Measurements from ENCODE around the gene TUBB6. TPM values are rescaled to one million over a fixed set of nuclear protein-coding genes. Genes with fewer than 3 reads are reported as not detected.

The TUBB6 gene
- total and polyA plus RNA-seq, 2 donors, result 310 to 441 TPM

DNA sequence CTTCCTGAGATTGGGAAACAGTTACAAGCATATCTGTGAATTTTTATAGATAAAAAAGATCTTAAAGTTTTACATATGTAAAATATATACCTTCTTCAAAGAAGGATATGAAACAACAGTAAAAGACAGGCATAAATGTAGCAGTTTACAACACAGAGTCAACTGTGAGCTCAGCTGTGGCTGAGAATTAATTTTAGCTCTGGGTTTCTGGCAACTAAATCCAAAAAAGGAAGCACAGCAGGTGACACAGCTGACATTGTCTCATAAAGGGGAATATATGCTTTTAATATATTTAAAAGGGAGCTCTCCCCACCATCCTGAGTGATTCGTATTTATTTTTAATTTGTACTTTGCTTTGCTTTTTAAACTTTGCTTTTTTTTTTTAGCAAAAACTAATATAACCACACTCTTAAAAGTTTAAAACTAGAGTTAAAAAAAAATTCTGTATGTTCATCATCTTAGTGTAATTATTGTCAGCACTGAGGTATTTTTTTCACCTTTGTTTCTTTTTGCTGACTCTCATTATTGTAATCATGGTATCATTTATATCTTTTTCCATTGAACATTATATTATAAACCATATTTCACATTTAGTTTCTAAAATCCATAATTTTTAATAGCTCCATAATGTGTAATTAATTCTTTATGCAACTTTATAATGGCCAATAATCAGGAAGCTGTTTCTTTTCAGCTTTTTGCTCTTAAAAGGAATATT lies 6.7 kb downstream of the TUBB6 start:
- 67% methylated on average over 1 of the region's 1 CpG for WGBS
- Histone ChIP-seq H3K27ac (ENCODE audit: low read depth) (no peak overlapping the region), H3K4me1 (ENCODE audit: insufficient read depth) (peaks cover 5% of the 10 kb centered on the region)

GRCh38 chr18:12315490-12315889 lies 7.4 kb downstream of the TUBB6 start:
- DNase-seq (ENCODE audit: extremely low spot score), result no peak
- peaks cover 4% of the 10 kb centered on the region for H3K36me3 ChIP-seq (ENCODE audit: insufficient read depth)
- 53% methylated on average over 10 of the region's 10 CpGs for WGBS
- H3K4me1 ChIP-seq (ENCODE audit: insufficient read depth), result peaks cover 5% of the 10 kb centered on the region
- no peak overlapping the region for H3K27ac ChIP-seq (ENCODE audit: low read depth)
- no peak overlapping the region for H3K4me3 ChIP-seq (ENCODE audit: low read depth, low read length)

More for the DNA sequence above, 6.7 kb downstream of the TUBB6 start:
- no peak for DNase-seq (ENCODE audit: extremely low spot score)
- H3K36me3 ChIP-seq (ENCODE audit: insufficient read depth), result peaks cover 4% of the 10 kb centered on the region
- H3K4me3 ChIP-seq (ENCODE audit: low read depth, low read length), result no peak overlapping the region

- Histone ChIP-seq H3K36me3 (ENCODE audit: insufficient read depth) (peaks cover 4% of the 10 kb centered on the region), H3K4me3 (ENCODE audit: low read depth, low read length) (no peak overlapping the region), H3K4me1 (ENCODE audit: insufficient read depth) (peaks cover 3% of the 10 kb centered on the region), H3K27ac (ENCODE audit: low read depth) (no peak overlapping the region)
- 32% methylated on average over 5 of the region's 5 CpGs for whole genome bisulfite sequencing
- no peak for DNase-seq (ENCODE audit: extremely low spot score)
Observed at GRCh38 chr18:12315911-12316310, 7.9 kb downstream of the TUBB6 start.

DNA sequence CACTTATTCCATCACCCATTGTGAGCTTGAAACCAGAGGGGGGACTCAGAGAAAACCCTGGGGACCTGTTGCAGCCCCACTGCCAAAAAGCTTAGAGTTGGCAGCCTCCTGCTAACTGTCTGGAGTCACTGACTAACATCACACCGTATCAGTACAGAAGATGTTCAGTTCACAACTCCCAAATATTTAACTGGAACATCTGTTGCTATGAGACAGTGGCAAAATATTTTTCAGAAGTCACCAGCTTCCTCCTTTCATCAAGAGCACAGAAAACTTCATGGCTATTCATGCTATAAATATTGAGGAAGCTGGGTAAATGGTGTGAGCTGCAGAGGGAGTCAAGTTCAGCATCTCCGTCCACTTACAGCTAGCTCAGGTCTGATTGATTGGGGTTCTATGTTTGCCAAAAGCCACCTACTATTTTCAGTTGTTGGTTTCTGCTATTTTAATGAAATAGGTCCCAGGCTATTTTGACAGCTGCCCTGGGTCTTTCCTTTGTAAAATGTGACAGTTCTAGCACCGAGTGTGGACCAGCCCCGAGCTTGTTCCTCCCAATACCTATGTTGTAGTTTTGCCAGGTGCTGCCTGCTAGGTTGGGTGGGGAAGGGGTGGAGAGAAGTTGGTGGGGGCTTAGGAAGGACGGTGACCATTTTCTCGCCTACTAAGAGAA lies 9.8 kb downstream of the TUBB6 start:
- Histone ChIP-seq H3K36me3 (ENCODE audit: insufficient read depth) (peaks cover 4% of the 10 kb centered on the region), H3K27ac (ENCODE audit: low read depth) (no peak overlapping the region), H3K4me1 (ENCODE audit: insufficient read depth) (peaks cover 3% of the 10 kb centered on the region), H3K4me3 (ENCODE audit: low read depth, low read length) (no peak overlapping the region)
- WGBS, result 36% methylated on average over 6 of the region's 6 CpGs
- DNase-seq (ENCODE audit: extremely low spot score), result no peak

DNA sequence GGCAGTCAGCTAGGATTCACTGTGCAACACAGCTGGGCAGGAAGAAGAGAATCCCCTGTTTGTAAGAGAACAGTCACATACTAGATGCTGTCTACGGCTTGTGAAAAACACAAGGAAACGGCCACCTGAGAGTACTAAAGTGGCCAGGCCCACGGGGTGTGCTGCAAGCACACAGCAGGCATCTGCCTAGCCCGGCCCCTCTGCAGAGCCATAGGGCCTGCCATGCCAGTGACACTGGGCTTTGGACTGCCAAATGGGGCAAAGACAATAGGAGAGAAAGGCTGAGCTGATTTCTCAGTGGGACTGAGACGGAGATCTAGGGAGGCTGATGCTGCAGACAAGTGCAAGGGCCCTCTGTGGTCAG lies 10.3 kb downstream of the TUBB6 start:
- H3K36me3 ChIP-seq (ENCODE audit: insufficient read depth), result peaks cover 4% of the 10 kb centered on the region
- H3K4me1 ChIP-seq (ENCODE audit: insufficient read depth), result peaks cover 3% of the 10 kb centered on the region
- H3K27ac ChIP-seq (ENCODE audit: low read depth), result no peak overlapping the region
- DNase-seq (ENCODE audit: extremely low spot score), result no peak
- WGBS, result 34% methylated on average over 5 of the region's 5 CpGs
- H3K4me3 ChIP-seq (ENCODE audit: low read depth, low read length), result no peak overlapping the region

GRCh38 chr18:12318857-12319256 lies 10.8 kb downstream of the TUBB6 start:
- no peak for DNase-seq (ENCODE audit: extremely low spot score)
- H3K36me3 ChIP-seq (ENCODE audit: insufficient read depth), result peaks cover 4% of the 10 kb centered on the region
- H3K4me3 ChIP-seq (ENCODE audit: low read depth, low read length), result no peak overlapping the region
- 70% methylated on average over 5 of the region's 5 CpGs for WGBS
- H3K4me1 ChIP-seq (ENCODE audit: insufficient read depth), result peaks cover 3% of the 10 kb centered on the region
- H3K27ac ChIP-seq (ENCODE audit: low read depth), result no peak overlapping the region

- WGBS, result 57% methylated on average over 4 of the region's 4 CpGs
- H3K36me3 ChIP-seq (ENCODE audit: insufficient read depth), result no peaks in the 10 kb centered on the region
- no peak for DNase-seq (ENCODE audit: extremely low spot score)
- no peaks in the 10 kb centered on the region for H3K4me1 ChIP-seq (ENCODE audit: insufficient read depth)
- no peak overlapping the region for H3K27ac ChIP-seq (ENCODE audit: low read depth)
- H3K4me3 ChIP-seq (ENCODE audit: low read depth, low read length), result no peak overlapping the region
Observed at GRCh38 chr18:12321333-12321732, 13.3 kb downstream of the TUBB6 start.

DNA sequence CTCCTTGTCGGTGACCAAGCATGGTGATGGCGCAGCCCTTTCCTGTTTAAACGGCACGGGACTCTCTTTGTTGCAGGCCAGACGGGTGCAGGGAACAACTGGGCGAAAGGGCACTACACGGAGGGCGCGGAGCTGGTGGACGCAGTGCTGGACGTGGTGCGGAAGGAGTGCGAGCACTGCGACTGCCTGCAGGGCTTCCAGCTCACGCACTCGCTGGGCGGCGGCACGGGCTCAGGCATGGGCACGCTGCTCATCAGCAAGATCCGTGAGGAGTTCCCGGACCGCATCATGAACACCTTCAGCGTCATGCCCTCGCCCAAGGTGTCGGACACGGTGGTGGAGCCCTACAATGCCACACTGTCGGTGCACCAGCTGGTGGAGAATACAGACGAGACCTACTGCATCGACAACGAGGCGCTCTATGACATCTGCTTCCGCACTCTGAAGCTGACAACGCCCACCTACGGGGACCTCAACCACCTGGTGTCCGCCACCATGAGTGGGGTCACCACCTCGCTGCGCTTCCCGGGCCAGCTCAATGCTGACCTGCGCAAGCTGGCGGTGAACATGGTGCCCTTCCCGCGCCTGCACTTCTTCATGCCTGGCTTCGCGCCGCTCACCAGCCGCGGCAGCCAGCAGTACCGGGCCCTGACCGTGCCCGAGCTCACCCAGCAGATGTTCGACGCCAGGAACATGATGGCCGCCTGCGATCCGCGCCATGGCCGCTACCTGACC lies 17.1 kb downstream of the TUBB6 start:
- peaks cover 4% of the 10 kb centered on the region for H3K36me3 ChIP-seq (ENCODE audit: insufficient read depth)
- DNase-seq (ENCODE audit: extremely low spot score), result no peak
- WGBS, result 97% methylated on average over 58 of the region's 58 CpGs
- no peak overlapping the region for H3K4me3 ChIP-seq (ENCODE audit: low read depth, low read length)
- no peak overlapping the region for H3K27ac ChIP-seq (ENCODE audit: low read depth)
- H3K4me1 ChIP-seq (ENCODE audit: insufficient read depth), result no peaks in the 10 kb centered on the region

DNA sequence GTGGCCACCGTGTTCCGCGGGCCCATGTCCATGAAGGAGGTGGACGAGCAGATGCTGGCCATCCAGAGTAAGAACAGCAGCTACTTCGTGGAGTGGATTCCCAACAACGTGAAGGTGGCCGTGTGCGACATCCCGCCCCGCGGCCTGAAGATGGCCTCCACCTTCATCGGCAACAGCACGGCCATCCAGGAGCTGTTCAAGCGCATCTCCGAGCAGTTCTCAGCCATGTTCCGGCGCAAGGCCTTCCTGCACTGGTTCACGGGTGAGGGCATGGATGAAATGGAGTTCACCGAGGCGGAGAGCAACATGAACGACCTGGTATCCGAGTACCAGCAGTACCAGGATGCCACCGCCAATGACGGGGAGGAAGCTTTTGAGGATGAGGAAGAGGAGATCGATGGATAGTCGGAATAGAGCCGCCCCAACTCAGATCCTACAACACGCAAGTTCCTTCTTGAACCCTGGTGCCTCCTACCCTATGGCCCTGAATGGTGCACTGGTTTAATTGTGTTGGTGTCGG lies 17.7 kb downstream of the TUBB6 start:
- no peak for DNase-seq (ENCODE audit: extremely low spot score)
- H3K36me3 ChIP-seq (ENCODE audit: insufficient read depth), result peaks cover 4% of the 10 kb centered on the region

DNA sequence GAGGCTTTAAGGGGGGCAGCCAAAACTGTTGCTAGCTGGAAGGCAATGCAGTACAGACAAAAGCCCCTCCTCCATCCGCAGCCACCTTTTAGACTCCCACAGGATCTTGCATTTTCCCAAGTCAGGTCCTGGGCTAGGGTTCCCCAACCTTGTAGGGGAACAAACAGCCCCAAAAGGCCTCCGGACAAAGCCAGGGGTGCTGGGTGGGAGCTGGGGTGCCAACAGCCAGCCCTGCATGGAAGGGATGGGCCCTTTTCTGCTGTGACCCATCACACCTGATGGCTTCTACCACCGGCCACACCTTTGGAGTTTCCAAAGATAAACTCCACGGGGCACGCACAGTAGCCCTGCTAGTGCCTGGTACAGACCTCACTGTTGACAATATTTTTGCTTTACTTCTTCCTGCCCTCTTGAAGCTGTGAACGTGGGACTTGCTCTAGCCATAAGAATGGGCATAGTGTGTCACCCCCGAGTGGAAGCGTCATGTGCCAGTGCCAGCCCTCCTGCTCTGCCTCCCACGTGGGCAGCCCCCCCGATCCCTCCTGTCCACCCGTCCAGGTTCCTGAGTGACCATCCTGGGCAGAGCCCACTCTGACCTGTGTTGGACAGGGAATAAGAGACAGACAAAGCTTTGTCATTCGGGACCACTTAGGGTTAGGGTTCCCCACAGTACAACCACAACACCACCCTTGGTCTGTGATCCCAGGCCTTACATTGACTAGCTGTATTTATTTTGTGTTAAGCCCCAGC lies 18.8 kb downstream of the TUBB6 start:
- 87% methylated on average over 12 of the region's 12 CpGs for WGBS
- no peak for DNase-seq (ENCODE audit: extremely low spot score)
- H3K27ac ChIP-seq (ENCODE audit: low read depth), result no peak overlapping the region
- no peak overlapping the region for H3K4me3 ChIP-seq (ENCODE audit: low read depth, low read length)
- no peaks in the 10 kb centered on the region for H3K4me1 ChIP-seq (ENCODE audit: insufficient read depth)
- H3K36me3 ChIP-seq (ENCODE audit: insufficient read depth), result peaks cover 4% of the 10 kb centered on the region

More for the DNA sequence above, 17.7 kb downstream of the TUBB6 start:
- H3K4me1 ChIP-seq (ENCODE audit: insufficient read depth), result no peaks in the 10 kb centered on the region
- 98% methylated on average over 29 of the region's 29 CpGs for WGBS
- no peak overlapping the region for H3K4me3 ChIP-seq (ENCODE audit: low read depth, low read length)
- H3K27ac ChIP-seq (ENCODE audit: low read depth), result no peak overlapping the region

GRCh38 chr18:12327510-12328178 lies 19.6 kb downstream of the TUBB6 start:
- Histone ChIP-seq H3K4me1 (ENCODE audit: insufficient read depth) (no peaks in the 10 kb centered on the region), H3K4me3 (ENCODE audit: low read depth, low read length) (no peak overlapping the region), H3K36me3 (ENCODE audit: insufficient read depth) (peaks cover 4% of the 10 kb centered on the region), H3K27ac (ENCODE audit: low read depth) (no peak overlapping the region)
- 56% methylated on average over 11 of the region's 11 CpGs for WGBS
- no peak for DNase-seq (ENCODE audit: extremely low spot score)

GRCh38 chr18:12328179-12328823 lies 20.3 kb downstream of the TUBB6 start:
- Histone ChIP-seq H3K4me1 (ENCODE audit: insufficient read depth) (no peaks in the 10 kb centered on the region), H3K27ac (ENCODE audit: low read depth) (no peak overlapping the region), H3K36me3 (ENCODE audit: insufficient read depth) (peaks cover 4% of the 10 kb centered on the region), H3K4me3 (ENCODE audit: low read depth, low read length) (no peak overlapping the region)
- DNase-seq (ENCODE audit: extremely low spot score), result no peak
- 92% methylated on average over 4 of the region's 4 CpGs for WGBS
